GM18499 (cell line): ENCODE measurements around the gene UBE2L6.

ENCODE experiments used
- ATAC-seq: cut with Tn5 transposase; IDR thresholded peaks from one replicate; pipeline ENCODE4 v1.9.1; 2021; ENCODE audit warnings: moderate number of reproducible peaks; ENCODE audit not compliant: insufficient read depth, unreplicated experiment

Gene UBE2L6

GRCh38 chr11:57501953-57502352 is 65.5 kb downstream of the UBE2L6 start:
- no peak for ATAC-seq
